RWPE2 (cell line): ENCODE data around the gene ADAMTS13.
"Not testable (repeated sequence)": the region's sequence is repeated elsewhere in the genome, so short reads cannot be mapped to it uniquely, and the experiment has no call there.

Source experiments
- ATAC-seq: fragments of 200-7000 bp; cut with Tn5 transposase; 3 replicates; pipeline ENCODE4 v1.9.1; 2021; ENCODE audit warnings: low read depth
- DNase-seq: peaks from one replicate; pipeline ENCODE4 v3.0.0-alpha.2; 2020; ENCODE audit warnings: low spot score
- H3K27ac ChIP-seq: fragments of 450-650 bp; 2 replicates; pipeline ENCODE4 v1.5.1; 2017; ENCODE audit warnings: mild to moderate bottlenecking; ENCODE audit not compliant: poor library complexity, severe bottlenecking
- H3K27me3 ChIP-seq: fragments of 250-450 bp; sonication (Bioruptor Pico); 2 replicates; pipeline ENCODE4 v1.5.1; 2021; ENCODE audit warnings: mild to moderate bottlenecking, moderate library complexity; ENCODE audit not compliant: insufficient read depth, poor library complexity, severe bottlenecking
- H3K36me3 ChIP-seq: fragments of 250-450 bp; sonication (Bioruptor Pico); 2 replicates; pipeline ENCODE4 v1.5.1; 2020; ENCODE audit warnings: low read depth, mild to moderate bottlenecking, moderate library complexity
- H3K4me1 ChIP-seq: fragments of 250-450 bp; sonication (Bioruptor Pico); 2 replicates; pipeline ENCODE4 v1.5.1; 2021; ENCODE audit warnings: mild to moderate bottlenecking, moderate library complexity; ENCODE audit not compliant: insufficient read depth, poor library complexity, severe bottlenecking
- H3K4me3 ChIP-seq: fragments of 250-450 bp; sonication (Bioruptor Pico); 2 replicates; pipeline ENCODE4 v1.5.1; 2021; ENCODE audit warnings: mild to moderate bottlenecking, moderate library complexity; ENCODE audit not compliant: severe bottlenecking
- H3K9me3 ChIP-seq: fragments of 250-450 bp; sonication (Bioruptor Pico); 2 replicates; pipeline ENCODE4 v1.5.1; 2021; ENCODE audit warnings: mild to moderate bottlenecking, moderate library complexity; ENCODE audit not compliant: severe bottlenecking
- CTCF ChIP-seq: fragments of 450-650 bp; IDR thresholded peaks from one replicate; pipeline ENCODE4 v1.5.1; 2017; ENCODE audit warnings: mild to moderate bottlenecking, moderate library complexity; ENCODE audit not compliant: poor library complexity, severe bottlenecking

Gene ADAMTS13

GRCh38 chr9:133421615-133422542 lies at the start of gene ADAMTS13:
Gene ADAMTS13 (plus strand): TSS chr9:133422367. CDS start chr9:133422444, 77 bp downstream.
- H3K9me3 ChIP-seq, result no peaks in the 10 kb centered on the region
- no peak within 1 kb of the TSS for H3K27ac ChIP-seq
- no peaks in the 10 kb centered on the region for H3K4me1 ChIP-seq
- H3K36me3 ChIP-seq, result no peaks in the 10 kb centered on the region
- DNase-seq (no peak), ATAC-seq (no peak)
- TF ChIP-seq CTCF, result peak; percentile 11
- no peaks in the 10 kb centered on the region for H3K27me3 ChIP-seq
- H3K4me3 ChIP-seq, result no peak within 1 kb of the TSS

- no peak for TF ChIP-seq CTCF
- no peaks in the 10 kb centered on the region for H3K9me3 ChIP-seq
- H3K36me3 ChIP-seq, result peaks cover 45% of the 10 kb centered on the region
- ATAC-seq (no peak), DNase-seq (no peak)
- peak overlapping the region; percentile 89 for H3K27ac ChIP-seq
- H3K27me3 ChIP-seq, result no peaks in the 10 kb centered on the region
- H3K4me1 ChIP-seq, result no peaks in the 10 kb centered on the region
- H3K4me3 ChIP-seq, result peak overlapping the region; percentile 67
Observed at GRCh38 chr9:133374612-133375115, 47.5 kb upstream of the ADAMTS13 start.

- ATAC-seq, result peak; percentile 21; the same call in 2 of the 3 replicates
- H3K4me1 ChIP-seq, result no peaks in the 10 kb centered on the region
- no peaks in the 10 kb centered on the region for H3K27me3 ChIP-seq
- peak; percentile 57 for TF ChIP-seq CTCF
- no peaks in the 10 kb centered on the region for H3K9me3 ChIP-seq
- no peak for DNase-seq
- H3K36me3 ChIP-seq, result peaks cover 39% of the 10 kb centered on the region
- H3K4me3 ChIP-seq, result peak overlapping the region; percentile 67
- H3K27ac ChIP-seq, result peak overlapping the region; percentile 89
Observed at GRCh38 chr9:133375116-133375723, 46.9 kb upstream of the ADAMTS13 start.

GRCh38 chr9:133375724-133376654 lies 46.2 kb upstream of the ADAMTS13 start, which contains the start of the genes STKLD1 and SURF4:
Gene STKLD1 (plus strand): TSS chr9:133376366. CDS start chr9:133376474, 108 bp downstream.
Gene SURF4 (minus strand): TSS chr9:133376060. CDS start chr9:133375969, 91 bp downstream.
- no peak for TF ChIP-seq CTCF
- Histone ChIP-seq H3K4me1 (no peaks in the 10 kb centered on the region), H3K4me3 (peak within 1 kb of the TSS; percentile 67), H3K27ac (peak within 1 kb of the TSS; percentile 89), H3K27me3 (no peaks in the 10 kb centered on the region), H3K9me3 (no peaks in the 10 kb centered on the region), H3K36me3 (peaks cover 31% of the 10 kb centered on the region)
- peak; percentile 91 for DNase-seq
- ATAC-seq, result peak; percentile 91

- H3K9me3 ChIP-seq, H3K4me1 ChIP-seq, DNase-seq, H3K27ac ChIP-seq, ATAC-seq, H3K4me3 ChIP-seq, H3K27me3 ChIP-seq: not testable (repeated sequence)
- H3K36me3 ChIP-seq, result peaks cover 18% of the 10 kb centered on the region
Observed at GRCh38 chr9:133377280-133377679, 44.9 kb upstream of the ADAMTS13 start.
